Muscle layer of duodenum (tissue), 2 donors: ENCODE data around the gene TLE5.

ENCODE experiments used
- H3K27ac ChIP-seq: one replicate; pipeline ENCODE4 v1.7.0; 2013; ENCODE audit warnings: mild to moderate bottlenecking, low read length
- H3K27me3 ChIP-seq: one replicate; pipeline ENCODE4 v1.7.0; 2013; ENCODE audit warnings: low read depth, mild to moderate bottlenecking, control low read depth, low read length
- H3K36me3 ChIP-seq, 2 donors: one replicate each; pipeline ENCODE4 v1.7.0; 2013; ENCODE audit warnings: low read length in 2 of 2, control low read depth in 1 of 2, mild to moderate bottlenecking in 1 of 2; ENCODE audit not compliant: insufficient read depth in 2 of 2, control insufficient read depth in 1 of 2
- H3K4me1 ChIP-seq, 2 donors: one replicate each; pipeline ENCODE4 v1.7.0; 2013; ENCODE audit warnings: low read length in 2 of 2, mild to moderate bottlenecking in 2 of 2, control low read depth in 1 of 2, moderate library complexity in 1 of 2; ENCODE audit not compliant: insufficient read depth in 2 of 2, control insufficient read depth in 1 of 2
- H3K4me3 ChIP-seq, 2 donors: one replicate each; pipeline ENCODE4 v1.7.0; 2013; ENCODE audit warnings: low read length in 2 of 2, low read depth in 1 of 2, mild to moderate bottlenecking in 1 of 2
- H3K9me3 ChIP-seq, 2 donors: one replicate each; pipeline ENCODE4 v1.7.0; 2013; ENCODE audit warnings: low read length in 2 of 2, control low read depth in 1 of 2, mild to moderate bottlenecking in 1 of 2; ENCODE audit not compliant: control insufficient read depth in 1 of 2
- donor health status: healthy.

The TLE5 gene

DNA sequence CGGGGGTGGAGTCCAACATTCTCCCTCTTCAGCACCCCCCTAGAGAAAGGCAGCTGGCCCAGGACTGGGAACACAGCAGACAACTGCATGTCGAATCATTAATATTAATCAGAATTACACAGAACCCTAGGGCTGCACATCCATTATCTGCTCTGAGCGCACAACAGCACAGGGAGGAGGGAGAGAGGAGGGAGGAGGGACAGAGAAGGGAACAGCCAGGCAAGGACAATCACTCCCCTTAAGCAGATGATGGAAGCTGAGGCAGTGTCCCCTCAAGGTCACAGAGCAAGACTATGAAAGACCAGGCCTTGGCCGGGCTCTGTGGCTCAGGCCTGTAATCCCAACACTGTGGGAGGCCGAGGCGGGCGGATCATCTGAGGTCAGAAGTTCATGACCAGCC, 59.2 kb downstream of the TLE5 start:
- Histone ChIP-seq H3K4me1 (no peaks in the 10 kb centered on the region), H3K4me3 (no peak overlapping the region), H3K9me3 (no peaks in the 10 kb centered on the region), H3K27me3 (no peaks in the 10 kb centered on the region), H3K27ac (no peak overlapping the region), H3K36me3 (peaks cover 0 to 30% of the 10 kb centered on the region in 2 donors)
